ENCODE data around the gene THOC5.

The THOC5 gene

DNA sequence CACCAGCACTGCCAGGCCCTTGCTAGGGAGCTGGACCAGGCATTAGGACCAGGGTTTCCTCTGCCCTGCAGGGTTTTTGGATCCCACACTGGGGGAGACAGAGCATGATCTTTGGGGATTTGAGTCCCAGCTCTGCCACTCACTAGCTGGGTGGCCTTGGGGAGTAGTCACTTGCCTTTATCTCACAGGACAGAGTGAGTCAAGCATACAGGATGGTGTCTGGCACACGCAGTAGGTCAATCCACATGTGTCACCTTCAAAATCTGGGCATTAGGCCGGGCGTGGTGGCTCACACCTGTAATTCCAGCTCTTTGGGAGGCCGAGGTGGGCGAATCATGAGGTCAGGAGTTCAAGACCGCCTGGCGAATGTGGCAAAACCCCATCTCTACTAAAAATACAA lies 70.8 kb downstream of the THOC5 start:
- Histone ChIP-seq H3K36me3 (ENCODE audit: control insufficient read depth in 2 of 2, insufficient read depth in 2 of 2, low read length in 2 of 2) (no peaks in the 10 kb centered on the region), H3K9me3 (ENCODE audit: control insufficient read depth in 2 of 2, low read length in 2 of 2) (no peaks in the 10 kb centered on the region), H3K27me3 (ENCODE audit: control insufficient read depth in 1 of 2, insufficient read depth in 2 of 2, low read length in 2 of 2) (peaks cover 43 to 45% of the 10 kb centered on the region in 2 donors), H3K27ac (ENCODE audit: low read length) (no peak overlapping the region), H3K9ac (ENCODE audit: low read length in 2 of 2) (no peak overlapping the region), H3K4me1 (ENCODE audit: control insufficient read depth, insufficient read depth, low read length) (peaks cover 11% of the 10 kb centered on the region), H3K4me3 (ENCODE audit: low read length in 2 of 2) (no peak overlapping the region)

- H3K9me3 ChIP-seq (ENCODE audit: control insufficient read depth in 2 of 2, low read length in 2 of 2): no peaks in the 10 kb centered on the region
- no peak overlapping the region for H3K4me3 ChIP-seq (ENCODE audit: low read length in 2 of 2)
- no peak overlapping the region for H3K27ac ChIP-seq (ENCODE audit: low read length)
- peaks cover 11% of the 10 kb centered on the region for H3K4me1 ChIP-seq (ENCODE audit: control insufficient read depth, insufficient read depth, low read length)
- no peak overlapping the region for H3K9ac ChIP-seq (ENCODE audit: low read length in 2 of 2)
- peaks cover 45% of the 10 kb centered on the region in 2 donors for H3K27me3 ChIP-seq (ENCODE audit: control insufficient read depth in 1 of 2, insufficient read depth in 2 of 2, low read length in 2 of 2)
- no peaks in the 10 kb centered on the region for H3K36me3 ChIP-seq (ENCODE audit: control insufficient read depth in 2 of 2, insufficient read depth in 2 of 2, low read length in 2 of 2)
Observed at GRCh38 chr22:29482253-29482652, 71.3 kb downstream of the THOC5 start.

GRCh38 chr22:29481265-29482000 lies 72.1 kb downstream of the THOC5 start:
- H3K4me1 ChIP-seq (ENCODE audit: control insufficient read depth, insufficient read depth, low read length): peaks cover 11% of the 10 kb centered on the region
- no peak overlapping the region for H3K4me3 ChIP-seq (ENCODE audit: low read length in 2 of 2)
- H3K27ac ChIP-seq (ENCODE audit: low read length): no peak overlapping the region
- H3K9me3 ChIP-seq (ENCODE audit: control insufficient read depth in 2 of 2, low read length in 2 of 2): no peaks in the 10 kb centered on the region
- H3K36me3 ChIP-seq (ENCODE audit: control insufficient read depth in 2 of 2, insufficient read depth in 2 of 2, low read length in 2 of 2): no peaks in the 10 kb centered on the region
- peaks cover 45 to 47% of the 10 kb centered on the region in 2 donors for H3K27me3 ChIP-seq (ENCODE audit: control insufficient read depth in 1 of 2, insufficient read depth in 2 of 2, low read length in 2 of 2)
- H3K9ac ChIP-seq (ENCODE audit: low read length in 2 of 2): no peak overlapping the region

GRCh38 chr22:29480512-29481264 lies 72.9 kb downstream of the THOC5 start:
- no peaks in the 10 kb centered on the region for H3K9me3 ChIP-seq (ENCODE audit: control insufficient read depth in 2 of 2, low read length in 2 of 2)
- no peak overlapping the region for H3K27ac ChIP-seq (ENCODE audit: low read length)
- no peak overlapping the region for H3K9ac ChIP-seq (ENCODE audit: low read length in 2 of 2)
- peaks cover 50 to 54% of the 10 kb centered on the region in 2 donors for H3K27me3 ChIP-seq (ENCODE audit: control insufficient read depth in 1 of 2, insufficient read depth in 2 of 2, low read length in 2 of 2)
- H3K4me1 ChIP-seq (ENCODE audit: control insufficient read depth, insufficient read depth, low read length): peaks cover 11% of the 10 kb centered on the region
- no peaks in the 10 kb centered on the region for H3K36me3 ChIP-seq (ENCODE audit: control insufficient read depth in 2 of 2, insufficient read depth in 2 of 2, low read length in 2 of 2)
- peak overlapping the region in 1 of 2 donors; percentile 44 for H3K4me3 ChIP-seq (ENCODE audit: low read length in 2 of 2)

DNA sequence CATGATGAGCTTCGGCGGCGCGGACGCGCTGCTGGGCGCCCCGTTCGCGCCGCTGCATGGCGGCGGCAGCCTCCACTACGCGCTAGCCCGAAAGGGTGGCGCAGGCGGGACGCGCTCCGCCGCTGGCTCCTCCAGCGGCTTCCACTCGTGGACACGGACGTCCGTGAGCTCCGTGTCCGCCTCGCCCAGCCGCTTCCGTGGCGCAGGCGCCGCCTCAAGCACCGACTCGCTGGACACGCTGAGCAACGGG lies 73.4 kb downstream of the THOC5 start:
- H3K4me1 ChIP-seq (ENCODE audit: control insufficient read depth, insufficient read depth, low read length): peaks cover 11% of the 10 kb centered on the region
- H3K27ac ChIP-seq (ENCODE audit: low read length): no peak overlapping the region
- H3K9ac ChIP-seq (ENCODE audit: low read length in 2 of 2): no peak overlapping the region
- peak overlapping the region in 1 of 2 donors; percentile 44 for H3K4me3 ChIP-seq (ENCODE audit: low read length in 2 of 2)
- H3K27me3 ChIP-seq (ENCODE audit: control insufficient read depth in 1 of 2, insufficient read depth in 2 of 2, low read length in 2 of 2): peaks cover 50 to 54% of the 10 kb centered on the region in 2 donors
- H3K9me3 ChIP-seq (ENCODE audit: control insufficient read depth in 2 of 2, low read length in 2 of 2): no peaks in the 10 kb centered on the region
- no peaks in the 10 kb centered on the region for H3K36me3 ChIP-seq (ENCODE audit: control insufficient read depth in 2 of 2, insufficient read depth in 2 of 2, low read length in 2 of 2)

DNA sequence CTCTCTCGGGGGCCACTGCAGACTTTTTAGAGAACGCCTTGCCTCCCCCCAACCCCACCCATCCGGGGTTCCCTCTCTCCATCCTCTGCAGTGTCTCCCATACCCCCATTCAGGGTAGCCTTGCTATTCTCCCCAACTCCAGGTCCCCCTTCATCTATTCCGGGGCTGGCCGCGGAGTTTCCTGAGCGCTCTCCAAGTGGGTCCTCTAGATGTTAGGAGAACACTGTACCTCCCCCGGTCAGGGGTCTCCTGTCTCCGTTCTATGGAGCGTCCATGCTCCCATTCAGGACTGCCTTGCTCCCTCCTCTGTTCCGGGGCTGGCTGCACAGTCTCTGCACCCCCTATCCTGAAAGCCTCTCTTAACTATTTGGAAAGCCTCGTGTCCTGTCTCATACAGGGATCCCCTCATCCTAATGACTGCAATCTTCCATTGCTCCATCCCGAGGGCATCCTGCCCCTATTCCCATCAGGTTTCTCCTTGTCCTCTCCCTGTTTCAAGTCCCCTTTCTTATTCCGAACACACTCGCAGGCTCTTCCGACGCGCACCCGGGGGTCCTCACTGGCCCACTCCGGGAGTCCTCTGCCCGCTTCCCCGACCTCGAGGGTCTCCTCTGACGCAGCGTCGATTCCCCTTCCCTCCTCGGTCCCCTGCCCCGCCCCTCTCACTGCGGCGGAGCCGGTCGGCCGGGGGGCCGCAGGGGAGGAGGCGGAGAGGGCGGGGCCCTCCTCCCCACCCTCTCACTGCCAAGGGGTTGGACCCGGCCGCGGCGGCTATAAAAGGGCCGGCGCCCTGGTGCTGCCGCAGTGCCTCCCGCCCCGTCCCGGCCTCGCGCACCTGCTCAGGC lies 73.9 kb downstream of the THOC5 start, which contains the start of gene NEFH:
Gene NEFH (plus strand): TSS at position 802 of the 845 bp plus-strand sequence. CDS start 45 bp downstream, outside the sequence.
- H3K27me3 ChIP-seq (ENCODE audit: control insufficient read depth in 1 of 2, insufficient read depth in 2 of 2, low read length in 2 of 2): peaks cover 50 to 54% of the 10 kb centered on the region in 2 donors
- H3K4me3 ChIP-seq (ENCODE audit: low read length in 2 of 2): peak within 1 kb of the TSS in 1 of 2 donors; percentile 44
- no peaks in the 10 kb centered on the region for H3K36me3 ChIP-seq (ENCODE audit: control insufficient read depth in 2 of 2, insufficient read depth in 2 of 2, low read length in 2 of 2)
- H3K27ac ChIP-seq (ENCODE audit: low read length): no peak within 1 kb of the TSS
- H3K9me3 ChIP-seq (ENCODE audit: control insufficient read depth in 2 of 2, low read length in 2 of 2): no peaks in the 10 kb centered on the region
- no peak within 1 kb of the TSS for H3K9ac ChIP-seq (ENCODE audit: low read length in 2 of 2)
- peaks cover 11% of the 10 kb centered on the region for H3K4me1 ChIP-seq (ENCODE audit: control insufficient read depth, insufficient read depth, low read length)

GRCh38 chr22:29478326-29479276 lies 75.0 kb downstream of the THOC5 start:
- Histone ChIP-seq H3K27ac (ENCODE audit: low read length) (no peak overlapping the region), H3K9me3 (ENCODE audit: control insufficient read depth in 2 of 2, low read length in 2 of 2) (no peaks in the 10 kb centered on the region), H3K9ac (ENCODE audit: low read length in 2 of 2) (no peak overlapping the region), H3K4me1 (ENCODE audit: control insufficient read depth, insufficient read depth, low read length) (peaks cover 11% of the 10 kb centered on the region), H3K36me3 (ENCODE audit: control insufficient read depth in 2 of 2, insufficient read depth in 2 of 2, low read length in 2 of 2) (no peaks in the 10 kb centered on the region), H3K4me3 (ENCODE audit: low read length in 2 of 2) (no peak overlapping the region), H3K27me3 (ENCODE audit: control insufficient read depth in 1 of 2, insufficient read depth in 2 of 2, low read length in 2 of 2) (peaks cover 50 to 56% of the 10 kb centered on the region in 2 donors)

GRCh38 chr22:29477723-29478318 lies 75.7 kb downstream of the THOC5 start:
- Histone ChIP-seq H3K4me1 (ENCODE audit: control insufficient read depth, insufficient read depth, low read length) (peaks cover 11% of the 10 kb centered on the region), H3K4me3 (ENCODE audit: low read length in 2 of 2) (no peak overlapping the region), H3K9ac (ENCODE audit: low read length in 2 of 2) (no peak overlapping the region), H3K9me3 (ENCODE audit: control insufficient read depth in 2 of 2, low read length in 2 of 2) (no peaks in the 10 kb centered on the region), H3K36me3 (ENCODE audit: control insufficient read depth in 2 of 2, insufficient read depth in 2 of 2, low read length in 2 of 2) (no peaks in the 10 kb centered on the region), H3K27ac (ENCODE audit: low read length) (no peak overlapping the region), H3K27me3 (ENCODE audit: control insufficient read depth in 1 of 2, insufficient read depth in 2 of 2, low read length in 2 of 2) (peaks cover 49 to 59% of the 10 kb centered on the region in 2 donors)

- Histone ChIP-seq H3K4me1 (ENCODE audit: control insufficient read depth, insufficient read depth, low read length) (peaks cover 11% of the 10 kb centered on the region), H3K27ac (ENCODE audit: low read length) (no peak overlapping the region), H3K9ac (ENCODE audit: low read length in 2 of 2) (no peak overlapping the region), H3K27me3 (ENCODE audit: control insufficient read depth in 1 of 2, insufficient read depth in 2 of 2, low read length in 2 of 2) (peaks cover 35 to 50% of the 10 kb centered on the region in 2 donors), H3K9me3 (ENCODE audit: control insufficient read depth in 2 of 2, low read length in 2 of 2) (no peaks in the 10 kb centered on the region), H3K36me3 (ENCODE audit: control insufficient read depth in 2 of 2, insufficient read depth in 2 of 2, low read length in 2 of 2) (no peaks in the 10 kb centered on the region), H3K4me3 (ENCODE audit: low read length in 2 of 2) (no peak overlapping the region)
Observed at GRCh38 chr22:29476116-29476515, 77.4 kb downstream of the THOC5 start.

All from stomach smooth muscle (tissue), 2 donors.